ENCODE measurements around the gene AHDC1. TPM values are rescaled to one million over a fixed set of nuclear protein-coding genes. Genes with fewer than 3 reads are reported as not detected.
"Not testable (repeated sequence)": the region's sequence is repeated elsewhere in the genome, so short reads cannot be mapped to it uniquely, and the experiment has no call there.

AHDC1 gene
- total and polyA plus RNA-seq, 8 donors = 10.4 to 27.5 (median 14.9) TPM

DNA sequence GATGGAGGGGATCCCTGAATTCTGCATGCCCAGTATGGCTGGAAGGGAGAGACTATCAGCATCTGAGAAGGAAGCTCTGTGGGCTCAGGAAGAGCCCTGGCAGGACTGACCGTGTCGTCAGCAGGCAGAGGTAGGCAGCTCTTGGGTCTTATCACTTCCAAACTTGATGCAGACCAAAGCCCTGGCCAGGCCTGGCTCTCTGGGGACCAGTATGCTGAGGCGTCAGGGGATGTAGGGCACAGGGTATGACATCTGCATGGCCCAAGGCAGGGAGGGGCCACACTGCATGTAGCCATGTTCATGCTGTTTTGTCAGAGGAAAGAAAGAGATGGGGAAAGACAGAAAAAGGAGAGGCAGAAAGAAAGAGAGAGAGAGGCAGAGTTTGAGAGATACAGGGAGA is 24.8 kb upstream of the AHDC1 start:
- H3K4me3 ChIP-seq = no peak overlapping the region
- no peak for FAIRE-seq
- 63 to 66% methylated on average over 3 of the region's 3 CpGs for WGBS, 2 donors
- H3K27me3 ChIP-seq = no peaks in the 10 kb centered on the region
- ATAC-seq = no peak
- no peak overlapping the region for H3K27ac ChIP-seq
- H3K4me1 ChIP-seq = no peaks in the 10 kb centered on the region
- no peak for TF ChIP-seq CTCF (IDR thresholded peaks at IDR 0.05)
- H3K36me3 ChIP-seq = no peaks in the 10 kb centered on the region
- peak in 1 of 6 donors; percentile 32 for DNase-seq
- H3K9me3 ChIP-seq = no peaks in the 10 kb centered on the region
- intact Hi-C loops (cut with DNase I) = no loop called here

DNA sequence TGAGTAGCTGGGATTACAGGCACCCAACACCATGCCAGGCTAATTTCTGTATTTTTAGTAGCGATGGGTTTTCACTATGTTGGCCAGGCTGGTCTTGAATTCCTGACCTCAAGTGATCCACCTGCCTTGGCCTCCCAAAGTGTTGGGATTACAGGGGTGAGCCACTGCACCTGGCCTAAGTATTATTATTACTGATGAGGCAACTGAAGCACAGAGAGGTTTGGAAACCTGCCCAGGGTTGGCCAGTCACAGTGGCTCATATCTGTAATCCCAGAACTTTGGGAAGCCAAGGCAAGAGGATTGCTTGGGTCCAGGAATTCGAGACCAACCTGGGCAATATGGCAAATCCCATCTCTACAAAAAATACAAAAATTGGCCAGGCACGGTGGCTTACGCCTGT is 23.8 kb upstream of the AHDC1 start:
- H3K27ac ChIP-seq; H3K27me3 ChIP-seq; ATAC-seq; H3K9me3 ChIP-seq; H3K4me1 ChIP-seq; intact Hi-C loops (cut with DNase I); H3K36me3 ChIP-seq; H3K4me3 ChIP-seq; FAIRE-seq: not testable (repeated sequence)
- WGBS, 2 donors = 77 to 87% methylated on average over 4 of the region's 4 CpGs
- peak in 1 of 6 donors; percentile 9 for DNase-seq

- Histone ChIP-seq H3K27ac (no peak overlapping the region), H3K4me1 (no peaks in the 10 kb centered on the region), H3K9me3 (no peaks in the 10 kb centered on the region), H3K4me3 (no peak overlapping the region), H3K27me3 (no peaks in the 10 kb centered on the region), H3K36me3 (no peaks in the 10 kb centered on the region)
- FAIRE-seq (no peak), DNase-seq (peak in 1 of 6 donors; percentile 10), ATAC-seq (no peak)
- no peak for TF ChIP-seq CTCF (IDR thresholded peaks at IDR 0.05)
- intact Hi-C loops (cut with DNase I) = no loop called here
- 79 to 93% methylated on average over 5 of the region's 5 CpGs for WGBS, 2 donors
These were observed 23.1 kb upstream of the AHDC1 start for GRCh38 chr1:27627061-27627460.

DNA sequence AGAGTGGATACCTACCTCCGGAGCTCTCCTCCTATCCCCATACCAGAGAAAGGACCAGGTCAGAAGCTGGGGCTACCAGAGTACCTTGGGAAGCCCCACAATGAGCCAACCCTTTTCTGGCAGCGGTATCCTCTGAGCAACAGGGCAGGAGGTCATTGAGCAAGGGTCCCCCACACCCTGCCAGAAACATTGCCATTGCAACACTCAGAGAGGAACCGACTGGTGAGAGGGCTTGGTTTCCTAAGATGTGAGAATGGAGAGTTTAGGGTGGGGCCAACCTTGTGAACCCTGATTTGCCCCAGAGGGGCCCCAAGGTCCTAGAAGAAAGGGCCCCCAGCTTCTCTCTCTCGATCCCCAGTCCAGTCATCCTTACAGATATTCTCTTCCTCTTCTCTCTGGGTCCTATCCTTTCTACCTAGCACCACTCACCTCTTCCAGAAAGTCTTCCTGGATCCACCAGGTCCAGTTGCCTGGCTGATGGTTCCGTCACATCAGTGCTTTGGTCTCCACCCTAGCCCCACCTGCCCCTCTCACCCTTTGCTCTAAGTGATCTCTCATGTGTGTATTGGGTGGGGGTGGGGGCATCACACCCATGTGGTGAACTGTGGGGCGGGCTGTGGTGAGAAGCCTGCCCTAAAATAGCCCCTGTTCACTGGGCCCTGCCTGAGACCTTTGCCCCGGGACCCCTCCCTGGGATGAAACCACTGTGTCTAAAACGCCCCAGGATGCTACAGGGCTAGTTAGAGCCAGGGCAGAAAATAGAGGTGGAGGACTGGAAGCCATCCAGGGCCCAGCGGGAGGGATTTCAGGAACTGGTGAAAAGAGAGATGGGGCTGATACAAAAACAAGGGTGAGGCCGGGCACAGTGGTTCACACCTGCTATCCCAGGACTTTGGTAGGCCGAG is 22.3 kb upstream of the AHDC1 start:
- FAIRE-seq = no peak
- no peaks in the 10 kb centered on the region for H3K27me3 ChIP-seq
- intact Hi-C loops (cut with DNase I) = no loop called here
- WGBS, 2 donors = 76 to 86% methylated on average over 10 to 11 of the region's 11 CpGs
- no peaks in the 10 kb centered on the region for H3K36me3 ChIP-seq
- ATAC-seq = peak in 3 of 4 donors; percentile 11 to 29 (median 15)
- no peak overlapping the region for H3K27ac ChIP-seq
- H3K4me3 ChIP-seq = no peak overlapping the region
- no peaks in the 10 kb centered on the region for H3K4me1 ChIP-seq
- DNase-seq = peak in 1 of 6 donors; percentile 17
- H3K9me3 ChIP-seq = no peaks in the 10 kb centered on the region
- TF ChIP-seq CTCF (IDR thresholded peaks at IDR 0.05) = no peak

DNA sequence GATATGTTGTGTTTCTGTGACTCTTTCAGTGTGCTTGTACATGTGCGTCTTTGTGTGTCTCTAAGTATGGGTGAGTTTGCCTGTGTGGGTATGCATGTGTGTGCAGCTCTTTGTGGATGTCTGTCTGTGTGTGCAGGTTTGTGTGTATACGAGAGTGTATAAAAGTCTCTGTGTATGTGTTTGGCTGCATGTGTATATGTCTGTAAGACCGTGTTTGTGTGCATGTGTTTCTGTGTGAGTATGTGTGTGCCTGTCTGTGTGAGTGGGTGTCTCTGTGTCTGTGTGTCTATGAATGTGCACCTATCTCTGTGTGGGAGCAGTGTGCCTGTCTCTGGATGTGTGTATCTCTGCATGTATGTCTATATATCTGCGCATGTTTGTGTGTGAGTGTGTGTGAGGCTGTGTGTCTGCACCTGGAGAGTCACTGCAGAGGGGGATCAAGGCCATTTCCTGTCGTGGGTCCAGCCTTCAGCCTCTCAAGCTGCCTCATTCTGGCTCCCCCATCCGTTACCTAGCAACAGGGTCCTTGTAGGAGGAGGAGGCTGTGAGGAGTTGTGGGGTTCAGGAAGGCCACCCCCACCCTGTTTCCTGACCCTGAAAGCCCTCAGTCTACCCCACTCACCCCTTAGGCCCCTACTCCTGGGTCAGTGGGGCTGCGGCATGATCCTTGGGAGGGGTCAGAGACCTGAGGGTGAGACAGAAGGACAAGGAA is 20.7 kb upstream of the AHDC1 start:
- intact Hi-C loops (cut with DNase I) = no loop called here
- H3K36me3 ChIP-seq = no peaks in the 10 kb centered on the region
- DNase-seq (peak in 1 of 6 donors; percentile 16), ATAC-seq (no peak), FAIRE-seq (no peak)
- 58 to 69% methylated on average over 7 of the region's 7 CpGs for WGBS, 2 donors
- no peak overlapping the region for H3K4me3 ChIP-seq
- no peaks in the 10 kb centered on the region for H3K4me1 ChIP-seq
- H3K27me3 ChIP-seq = no peaks in the 10 kb centered on the region
- TF ChIP-seq CTCF (IDR thresholded peaks at IDR 0.05) = no peak
- H3K9me3 ChIP-seq = no peaks in the 10 kb centered on the region
- no peak overlapping the region for H3K27ac ChIP-seq

All from pancreas (tissue), 10 donors.